Stimulated activated CD4-positive, alpha-beta T cell treated with anti-CD3 and anti-CD28 coated beads, TNF-alpha, amount 100 ng/mL, for 1 hour (primary cell): Measurements from ENCODE around the gene ANKS6.

Experiments used
- DNase-seq, 3 donors: peaks; one replicate each; pipeline ENCODE4 v3.0.0-alpha.2; 2020; ENCODE audit warnings: low read depth in 3 of 3, low spot score in 1 of 3

Gene ANKS6

DNA sequence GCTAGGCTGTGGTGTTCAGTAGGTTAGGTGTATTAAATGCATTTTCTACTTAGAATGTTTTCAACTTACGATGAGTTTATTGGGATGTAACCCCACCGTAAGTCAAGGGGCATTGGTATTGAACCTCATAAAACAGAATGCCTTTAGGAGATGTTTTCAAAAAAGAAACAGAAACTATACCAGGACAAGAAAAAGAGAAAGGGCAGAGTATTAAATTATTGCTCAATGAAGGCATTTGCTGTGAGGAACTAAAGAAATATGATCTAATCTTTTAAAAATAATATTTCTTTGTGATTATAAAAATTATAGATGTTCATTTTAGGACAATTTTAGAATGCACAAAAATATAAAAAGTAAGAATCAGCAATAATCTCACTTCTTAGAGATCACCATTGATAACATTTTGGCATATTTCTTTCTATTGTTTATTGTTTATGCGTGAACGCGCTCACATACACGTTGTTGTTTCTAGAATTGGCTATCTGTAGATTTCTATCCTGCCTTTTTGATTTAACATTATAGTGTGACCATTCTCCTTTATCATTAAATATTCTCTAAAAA, 19.1 kb upstream of the ANKS6 start:
- no peak for DNase-seq

- no peak for DNase-seq
These were observed 14.8 kb upstream of the ANKS6 start for GRCh38 chr9:98811051-98811650.

DNA sequence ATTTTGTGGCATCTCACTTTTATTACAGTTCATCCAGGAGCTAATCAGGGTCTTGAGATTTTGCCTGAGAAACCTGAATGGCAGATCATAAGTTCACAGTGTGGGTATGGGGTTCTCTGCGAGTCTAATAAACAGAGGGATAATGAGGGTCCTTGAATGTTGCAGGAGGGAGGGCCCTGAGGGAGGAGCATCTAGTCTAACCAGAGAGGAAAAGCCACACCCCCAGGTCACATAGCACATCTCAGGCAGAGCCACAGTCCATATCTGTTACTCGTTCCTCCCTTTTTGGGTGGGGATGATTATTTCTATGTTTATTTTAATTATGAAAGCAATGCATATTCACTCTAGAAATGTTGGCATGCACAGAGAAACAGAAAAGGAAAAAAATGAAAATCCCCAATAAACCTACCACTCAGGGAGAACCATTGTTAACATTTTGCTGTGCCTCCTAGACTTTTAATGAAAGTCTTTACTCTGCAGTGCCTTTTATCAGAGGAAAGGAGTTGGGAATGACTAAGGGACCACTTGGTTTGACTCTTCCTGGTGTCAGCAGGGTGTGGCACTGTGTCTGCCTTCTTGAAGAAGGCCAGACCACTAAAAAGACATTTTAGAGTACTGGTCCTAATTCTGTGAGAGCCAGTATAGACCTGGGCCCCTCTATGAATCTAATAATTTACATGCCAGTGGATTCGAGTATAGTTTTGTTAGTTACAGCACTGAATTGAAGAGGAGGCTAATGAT, 13.9 kb upstream of the ANKS6 start:
- no peak for DNase-seq

GRCh38 chr9:98809311-98810101, 13.2 kb upstream of the ANKS6 start:
- no peak for DNase-seq

DNA sequence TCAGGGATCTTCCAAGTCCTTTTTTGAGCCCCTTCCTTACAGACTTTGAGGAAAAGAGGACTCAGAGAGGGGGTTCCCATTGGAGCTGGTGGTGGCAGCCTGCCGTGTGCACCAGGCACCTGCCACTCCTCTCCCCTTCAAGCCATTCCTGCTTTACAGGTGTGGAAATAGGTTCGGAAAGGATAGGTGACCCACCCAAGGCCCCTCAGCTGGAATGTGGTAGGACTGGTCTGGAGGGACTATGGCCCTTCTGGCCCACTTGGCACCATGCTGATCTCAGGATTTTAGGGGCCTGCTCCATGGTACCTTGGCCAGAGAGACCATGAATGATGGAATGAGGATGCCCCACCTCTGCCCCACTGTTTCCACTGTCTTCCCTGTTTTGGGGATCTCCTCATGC, 12.5 kb upstream of the ANKS6 start:
- DNase-seq, result no peak

DNA sequence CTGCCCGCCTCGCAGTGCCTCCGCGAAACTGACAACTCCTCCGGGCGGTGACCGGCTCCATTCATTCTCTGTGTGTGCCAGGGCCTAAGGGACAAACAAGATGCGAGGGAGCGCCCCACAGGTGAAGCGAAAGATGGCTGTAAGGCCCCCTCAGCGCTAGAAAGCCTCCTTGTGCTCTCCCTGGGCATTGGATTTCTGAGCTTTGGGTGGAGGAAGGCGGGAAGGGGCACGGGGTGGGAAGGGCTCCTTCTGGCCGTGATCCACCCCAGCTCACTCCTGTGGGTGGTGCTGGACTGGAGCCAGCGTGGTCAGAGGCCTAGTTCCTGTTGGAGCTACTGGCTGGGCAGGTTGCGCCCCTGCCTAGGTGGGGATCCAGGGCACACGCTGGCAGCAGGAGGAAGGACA, 12.1 kb upstream of the ANKS6 start:
- no peak for DNase-seq

- DNase-seq, result no peak
These were observed 11.4 kb upstream of the ANKS6 start for GRCh38 chr9:98807814-98808195.

DNA sequence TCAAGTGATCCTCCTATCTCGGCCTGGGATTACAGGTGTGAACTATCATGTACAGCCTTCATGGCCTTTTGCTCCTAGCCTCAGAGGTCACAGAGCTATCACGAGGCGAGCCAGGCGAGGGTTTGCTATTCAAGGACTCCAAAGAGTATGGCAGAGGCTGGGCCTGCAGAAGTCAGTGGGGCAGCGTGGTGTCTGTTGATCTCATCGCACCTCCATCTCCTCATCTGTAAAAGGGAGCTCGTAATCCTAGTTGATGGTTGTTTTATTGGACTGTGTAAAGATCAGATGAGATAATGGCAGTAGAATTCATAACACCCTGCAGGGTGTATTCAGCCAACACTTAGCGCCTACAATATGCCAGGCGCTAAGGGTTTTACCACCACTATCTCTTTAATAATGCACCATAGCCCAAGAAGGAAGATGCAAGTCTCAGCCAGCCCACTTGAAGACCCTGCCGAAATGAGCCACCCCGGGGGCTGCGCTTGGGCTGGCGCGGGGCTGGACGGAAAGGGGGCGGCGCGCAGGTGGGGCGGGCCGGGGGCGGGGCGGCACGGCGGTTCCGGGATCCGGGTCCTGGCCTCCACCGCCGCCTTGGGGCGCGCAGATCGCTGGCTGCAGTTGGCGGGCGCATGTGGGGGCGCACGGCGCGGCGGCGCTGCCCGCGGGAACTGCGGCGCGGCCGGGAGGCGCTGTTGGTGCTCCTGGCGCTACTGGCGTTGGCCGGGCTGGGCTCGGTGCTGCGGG, 10.9 kb upstream of the ANKS6 start, which contains the start of gene GALNT12:
TSS of gene GALNT12 (plus strand) at position 601 of the 744 bp plus-strand sequence. CDS start at position 630, 29 bp downstream.
- peak in 2 of 3 donors; percentile 25 to 37 for DNase-seq

DNA sequence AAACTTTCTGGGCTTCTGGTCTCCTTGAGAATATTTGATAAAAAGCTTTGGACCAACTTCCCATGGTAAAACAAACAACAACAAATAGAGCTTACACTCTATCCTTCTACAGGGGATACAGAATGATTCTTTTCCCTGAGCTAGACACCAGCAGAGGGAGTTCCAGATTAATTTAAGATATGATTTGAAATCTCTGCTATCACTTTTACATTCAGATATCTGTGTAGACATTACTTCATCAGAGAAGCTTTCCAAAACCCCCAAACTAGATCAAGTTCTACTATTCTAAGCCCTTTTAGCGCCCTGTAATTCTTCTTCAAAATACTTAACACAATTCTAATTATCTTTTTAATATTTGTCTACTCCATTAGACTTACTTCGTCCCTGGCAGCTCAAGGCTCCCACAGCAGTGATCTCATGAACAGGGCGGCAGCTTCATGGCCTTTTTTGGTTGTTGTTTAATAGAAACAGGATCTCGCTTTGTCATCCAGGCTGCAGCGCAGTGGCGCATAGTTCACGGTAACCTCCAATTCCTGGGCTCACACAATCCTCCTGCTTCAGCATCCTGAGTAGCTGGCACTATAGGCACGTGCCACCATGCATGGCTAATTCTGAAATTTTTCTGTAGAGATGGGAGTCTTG, 10.2 kb upstream of the ANKS6 start:
- DNase-seq, result no peak

DNA sequence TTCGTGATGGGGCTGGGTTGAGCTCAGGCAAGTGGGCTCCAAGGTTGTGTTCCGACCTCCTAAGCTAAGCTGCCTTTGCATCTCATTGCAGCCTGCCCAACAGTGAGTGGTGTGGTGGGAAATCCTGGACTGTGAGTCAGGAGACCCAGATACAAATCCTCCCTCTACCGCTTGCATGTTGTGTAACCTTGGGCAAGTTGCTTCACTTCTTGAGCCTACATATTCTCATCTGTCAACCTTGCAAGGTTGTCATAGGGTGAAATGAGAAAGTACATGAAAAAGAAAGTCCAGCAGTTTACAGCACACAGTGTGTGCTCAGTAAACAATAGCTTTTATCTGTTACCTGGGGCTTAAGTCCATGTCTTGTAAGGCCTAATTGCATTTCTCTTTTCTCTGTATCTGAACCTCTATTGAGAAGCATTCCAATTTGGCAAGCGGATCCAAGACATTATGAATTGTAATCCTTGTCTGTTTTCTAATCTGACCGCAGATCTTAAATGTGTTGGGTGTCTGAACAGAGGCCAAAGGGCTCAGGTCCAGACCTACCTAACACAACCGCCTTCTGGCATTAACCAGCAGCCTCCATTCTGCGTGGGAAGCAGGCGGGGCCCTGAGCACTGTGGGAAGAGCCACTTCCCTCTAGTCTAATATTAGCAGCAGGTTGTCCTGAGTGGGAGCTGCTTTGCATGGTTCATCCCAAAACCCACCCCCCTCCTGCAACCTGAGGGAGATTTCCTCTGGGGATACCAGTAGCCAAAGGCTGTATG, 9.3 kb upstream of the ANKS6 start:
- no peak for DNase-seq

DNA sequence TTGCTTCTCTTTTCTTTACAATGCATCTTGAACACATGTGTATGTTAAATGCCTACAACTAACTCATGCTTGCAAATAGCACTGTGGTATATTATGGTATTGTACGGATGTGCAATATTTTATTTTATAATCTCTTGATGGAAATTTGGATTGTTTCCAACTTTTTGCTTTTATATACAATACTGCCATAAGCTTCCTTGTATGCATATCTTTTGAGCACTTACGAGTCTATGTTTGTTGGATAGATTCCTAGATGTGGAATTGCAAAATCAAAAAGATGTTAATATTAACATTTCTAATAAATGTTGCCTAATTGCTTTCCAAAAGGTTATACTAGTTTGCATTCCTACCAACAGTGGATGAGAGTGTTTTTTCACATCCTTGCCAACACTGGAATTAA, 7.7 kb upstream of the ANKS6 start:
- DNase-seq, result no peak

DNA sequence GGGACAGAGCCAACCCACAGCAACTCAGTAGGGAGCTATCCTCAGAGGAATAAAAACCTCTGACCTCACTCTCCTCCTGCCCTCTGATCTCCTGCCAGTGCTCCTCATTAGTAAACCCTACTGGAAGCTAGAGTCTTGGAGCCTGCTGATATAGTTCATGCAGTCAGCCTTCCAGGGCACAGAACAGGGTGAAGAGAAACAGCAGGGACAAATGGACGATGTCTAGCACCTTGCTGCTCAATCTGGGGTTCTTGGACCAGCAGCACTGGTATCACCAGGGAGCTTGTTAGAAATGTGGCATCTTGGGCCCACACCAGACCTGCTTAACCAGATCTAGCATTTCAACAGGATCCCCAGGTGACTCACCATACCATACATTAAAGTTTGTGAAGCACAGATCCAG, 5.6 kb upstream of the ANKS6 start:
- no peak for DNase-seq

GRCh38 chr9:98801561-98801960, 5.2 kb upstream of the ANKS6 start:
- DNase-seq, result no peak

DNA sequence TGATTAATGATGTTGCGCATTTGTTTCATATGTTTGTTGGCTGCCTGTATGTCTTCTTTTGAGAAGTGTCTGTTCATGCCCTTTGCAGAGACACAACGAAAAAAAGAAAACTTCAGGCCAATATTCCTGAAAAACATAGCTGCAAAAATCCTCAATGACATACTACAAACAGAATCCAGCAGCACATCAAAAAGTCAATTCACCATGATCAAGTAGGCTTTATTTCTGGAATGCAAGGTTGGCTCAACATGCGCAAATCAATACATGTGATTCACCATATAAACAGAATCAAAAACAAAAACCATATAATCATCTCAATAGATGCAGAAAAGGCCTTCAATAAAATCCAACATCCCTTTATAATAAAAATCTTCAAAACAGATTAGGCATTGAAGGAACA, 1.9 kb upstream of the ANKS6 start:
- DNase-seq, result no peak

- no peak for DNase-seq
These were observed 1.1 kb upstream of the ANKS6 start for GRCh38 chr9:98797491-98797890.

DNA sequence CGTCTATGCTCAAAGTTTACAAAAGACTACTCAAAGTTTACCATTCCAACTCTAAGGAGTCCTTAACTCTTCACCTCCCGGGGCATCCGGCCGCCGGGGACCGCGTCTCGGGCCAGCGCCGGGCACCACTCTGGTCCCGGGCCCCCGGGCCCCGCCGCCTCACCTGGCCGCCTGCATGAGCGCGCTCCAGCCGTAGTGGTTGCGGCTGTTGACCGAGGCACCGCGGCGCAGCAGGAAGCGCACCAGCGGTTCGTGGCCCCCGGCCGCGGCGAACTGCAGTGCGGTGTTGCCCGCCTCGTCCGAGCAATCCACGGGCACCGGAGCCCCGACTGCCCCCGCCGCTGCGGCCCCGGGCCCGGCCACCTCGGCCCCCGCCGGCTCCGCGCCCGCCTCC, 388 bp downstream of the ANKS6 start:
- no peak for DNase-seq

GRCh38 chr9:98795295-98795955, 930 bp downstream of the ANKS6 start:
- no peak for DNase-seq

DNA sequence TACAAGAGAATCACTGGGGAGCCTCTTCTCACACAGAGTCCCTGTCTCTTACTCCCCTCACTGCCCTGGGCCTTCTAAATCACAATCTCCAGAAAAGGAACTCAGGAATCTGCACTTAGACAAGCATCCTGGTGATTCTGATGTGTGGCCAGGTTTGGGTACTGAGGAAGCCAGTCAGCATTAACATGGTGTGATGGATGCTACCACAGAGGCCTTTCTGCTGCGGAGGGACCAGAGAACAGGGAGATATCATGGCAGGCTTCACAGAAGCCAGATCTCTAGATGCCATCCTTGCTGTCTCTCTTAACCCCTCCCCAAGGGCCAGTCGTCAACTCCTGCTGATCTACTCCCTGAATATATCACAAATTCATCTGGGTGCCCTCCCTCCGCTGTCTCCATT, 1.6 kb downstream of the ANKS6 start:
- no peak for DNase-seq

GRCh38 chr9:98793031-98793430, 3.3 kb downstream of the ANKS6 start:
- no peak for DNase-seq
